GM21528 (cell line): ENCODE measurements around the gene DAGLB.

Experiments
- ATAC-seq: cut with Tn5 transposase; IDR thresholded peaks from one replicate; pipeline ENCODE4 v1.9.1; 2021; ENCODE audit warnings: mild to moderate bottlenecking, moderate library complexity; ENCODE audit not compliant: unreplicated experiment, low FRiP score

DAGLB gene

GRCh38 chr7:6433784-6434615 is 13.8 kb downstream of the DAGLB start:
- no peak for ATAC-seq

- no peak for ATAC-seq
These were observed 15.0 kb downstream of the DAGLB start for GRCh38 chr7:6432781-6433180.

DNA sequence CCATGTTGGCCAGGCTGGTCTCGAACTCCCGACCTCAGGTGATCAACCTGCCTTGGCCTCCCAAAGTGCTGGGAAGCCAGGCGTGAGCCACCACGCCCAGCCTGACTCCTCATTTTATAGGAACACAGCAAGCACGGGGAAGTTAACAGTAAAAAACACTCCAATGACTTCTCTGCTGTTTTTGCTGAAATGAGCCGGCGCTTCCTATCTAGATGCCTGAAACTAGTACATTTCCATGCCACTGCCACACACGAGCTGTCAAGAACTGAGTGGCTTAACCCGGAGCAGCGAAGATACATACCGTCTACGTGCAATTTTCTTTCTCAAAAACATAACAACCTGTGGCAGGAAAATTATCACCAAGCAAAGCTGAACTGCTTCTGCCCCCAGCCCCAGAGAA is 16.8 kb downstream of the DAGLB start:
- ATAC-seq, result no peak

DNA sequence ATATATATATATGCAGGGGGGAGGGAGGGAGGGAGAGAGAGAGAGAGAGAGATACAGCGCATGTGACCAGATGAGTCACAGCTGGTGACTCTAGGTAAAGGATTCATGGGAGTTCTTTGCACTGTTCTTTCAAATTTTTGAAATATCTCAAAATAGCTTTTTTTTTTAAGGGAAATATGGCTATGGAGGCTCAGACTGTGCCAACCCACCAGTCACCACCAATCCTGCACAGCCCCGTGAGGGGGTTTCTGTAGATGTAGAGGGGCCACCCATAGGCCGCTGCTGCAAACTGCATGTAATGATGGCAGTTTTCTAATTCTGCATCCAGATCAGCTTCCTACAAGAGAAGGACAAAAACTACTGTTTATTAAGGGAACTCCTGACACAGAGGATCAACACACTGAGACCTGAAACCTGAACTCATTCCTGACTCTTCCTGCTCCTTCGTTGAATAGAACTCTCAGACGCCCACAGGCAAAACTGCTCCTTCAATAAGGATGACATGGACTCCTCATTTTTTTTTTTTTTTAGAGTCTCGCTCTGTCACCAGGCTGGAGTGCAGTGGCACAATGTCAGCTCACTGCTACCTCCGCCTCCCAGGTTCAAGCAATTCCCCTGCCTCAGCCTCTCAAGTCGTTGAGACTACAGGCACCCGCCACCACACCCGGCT is 17.3 kb downstream of the DAGLB start:
- ATAC-seq, result no peak

DNA sequence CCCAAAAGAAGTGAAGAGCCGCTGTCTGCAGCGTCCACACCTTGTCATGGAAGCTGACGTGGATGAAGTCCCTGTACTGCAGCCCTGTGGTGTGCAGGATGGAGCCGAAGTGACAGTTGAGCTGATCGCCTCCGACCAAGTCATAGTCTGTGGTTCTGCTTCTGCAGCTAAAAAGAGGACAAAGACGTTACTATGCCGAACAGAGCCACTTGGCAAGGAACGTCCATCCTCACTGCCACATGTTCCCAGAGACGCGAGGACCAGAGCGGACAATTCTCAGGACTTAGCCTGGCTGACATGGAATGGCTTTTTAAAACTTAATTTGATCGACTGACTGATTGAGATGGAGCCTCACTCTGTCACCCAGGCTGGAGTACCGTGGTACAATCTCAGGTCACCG is 21.8 kb downstream of the DAGLB start:
- ATAC-seq, result no peak

DNA sequence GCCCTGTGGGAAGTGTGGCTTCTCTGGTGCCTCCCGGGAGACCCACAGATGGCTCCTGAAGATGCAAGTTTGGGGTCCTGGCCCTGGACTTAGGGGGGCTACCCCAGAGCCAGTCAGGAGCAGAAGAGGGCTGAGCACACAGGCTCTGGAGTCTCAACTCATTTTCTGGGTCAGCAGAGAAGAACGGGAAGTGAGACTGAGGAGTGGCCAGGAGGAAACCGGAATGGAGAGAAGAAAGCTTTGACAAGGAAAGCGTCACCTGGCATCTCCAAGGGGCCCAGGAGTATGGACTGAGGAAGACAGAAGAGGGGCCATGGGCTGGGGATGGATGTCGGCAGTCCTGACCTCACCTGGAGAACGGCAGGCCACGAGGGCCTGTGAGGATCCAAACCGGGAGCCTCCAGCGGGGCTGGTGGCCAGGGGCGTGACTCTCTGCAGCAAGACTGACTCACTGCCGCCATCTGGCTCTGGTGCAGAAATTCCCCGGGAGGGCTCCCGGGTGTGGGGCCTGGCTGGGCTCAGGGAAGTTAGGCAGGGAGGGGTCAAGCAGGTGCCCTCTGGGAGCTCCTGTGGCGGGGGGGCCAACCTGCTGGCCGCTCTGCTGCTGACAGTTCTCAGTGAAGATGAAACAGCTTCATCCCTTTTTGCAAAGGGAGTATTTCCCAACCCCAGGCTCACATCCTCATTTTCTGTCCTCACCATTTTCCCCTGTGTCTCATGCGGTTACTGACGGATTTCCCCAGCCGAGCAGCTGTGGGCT is 23.6 kb downstream of the DAGLB start:
- ATAC-seq, result no peak

- no peak for ATAC-seq
These were observed 24.7 kb downstream of the DAGLB start for GRCh38 chr7:6422926-6423632.

- no peak for ATAC-seq
These were observed 25.7 kb downstream of the DAGLB start for GRCh38 chr7:6422095-6422494.

GRCh38 chr7:6420680-6421079 is 27.1 kb downstream of the DAGLB start:
- no peak for ATAC-seq

DNA sequence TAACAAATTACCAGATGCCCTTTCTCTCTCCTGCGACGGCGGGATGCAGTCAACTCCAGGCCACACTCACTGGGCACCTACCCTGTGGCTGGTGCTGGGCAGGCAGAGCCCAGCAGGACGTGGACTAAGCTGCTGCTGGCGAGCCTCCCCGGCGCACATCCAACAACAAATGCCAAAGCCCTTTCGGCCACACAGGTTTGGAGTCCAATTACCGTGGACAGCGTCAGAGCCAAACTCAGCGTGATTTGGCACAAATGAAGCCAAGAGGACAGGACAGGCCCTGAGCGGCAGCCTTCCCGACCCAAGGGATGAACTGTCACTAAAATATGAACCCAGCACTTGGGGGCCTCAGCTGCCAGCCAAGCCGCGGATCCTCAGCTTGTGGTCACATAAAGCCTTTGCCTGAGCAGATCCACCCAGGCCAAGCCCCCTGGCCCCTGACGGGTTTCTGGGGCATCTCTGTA is 28.4 kb downstream of the DAGLB start:
- ATAC-seq, result no peak

DNA sequence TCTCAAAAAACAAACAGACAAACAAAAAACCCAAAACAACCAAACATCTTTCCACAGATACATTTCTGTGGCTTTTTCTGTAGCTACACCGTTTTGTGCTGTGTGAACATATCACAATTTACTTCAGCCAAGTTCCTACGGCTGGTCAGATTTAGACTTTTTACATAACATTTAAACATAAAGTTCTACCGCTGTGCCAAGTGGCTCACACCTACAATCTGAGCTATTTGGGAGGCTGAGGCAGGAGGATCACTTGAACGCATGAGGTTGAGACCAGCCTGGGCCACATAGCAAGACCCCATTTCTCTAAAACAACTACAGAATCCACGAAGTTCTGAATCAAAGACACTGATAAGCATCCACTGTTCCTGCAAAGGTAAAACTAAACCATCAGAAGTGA is 30.3 kb downstream of the DAGLB start:
- no peak for ATAC-seq

DNA sequence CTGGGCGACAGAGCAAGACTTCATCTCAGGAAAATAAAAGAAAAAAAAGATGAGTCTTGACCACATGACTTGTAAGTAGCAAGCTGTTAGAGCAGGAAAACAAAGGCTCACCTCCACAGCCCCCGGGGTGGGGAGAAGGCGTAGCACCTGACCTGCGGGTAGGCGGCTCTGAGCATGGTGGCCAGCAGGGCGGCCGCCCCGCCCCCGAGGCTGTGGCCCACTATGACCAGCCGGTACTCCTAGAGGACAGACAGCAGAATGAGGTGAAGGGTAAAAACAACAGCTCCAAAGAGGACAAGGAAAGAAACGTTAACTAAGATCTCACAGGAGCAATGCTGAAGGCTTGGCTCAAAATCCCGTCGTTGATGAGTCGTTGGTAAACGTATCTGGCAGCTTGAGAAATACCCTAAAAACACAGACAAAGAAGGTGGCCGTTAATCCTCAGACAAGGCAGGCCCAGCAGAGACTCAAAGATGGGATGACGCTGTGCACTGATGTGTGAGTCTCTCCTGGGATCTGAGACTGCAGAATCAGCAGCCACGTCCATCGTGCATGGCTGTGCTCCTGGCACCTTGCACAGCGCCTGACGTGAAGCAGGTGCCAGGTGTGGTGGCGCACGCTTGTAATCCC is 31.1 kb downstream of the DAGLB start:
- no peak for ATAC-seq

DNA sequence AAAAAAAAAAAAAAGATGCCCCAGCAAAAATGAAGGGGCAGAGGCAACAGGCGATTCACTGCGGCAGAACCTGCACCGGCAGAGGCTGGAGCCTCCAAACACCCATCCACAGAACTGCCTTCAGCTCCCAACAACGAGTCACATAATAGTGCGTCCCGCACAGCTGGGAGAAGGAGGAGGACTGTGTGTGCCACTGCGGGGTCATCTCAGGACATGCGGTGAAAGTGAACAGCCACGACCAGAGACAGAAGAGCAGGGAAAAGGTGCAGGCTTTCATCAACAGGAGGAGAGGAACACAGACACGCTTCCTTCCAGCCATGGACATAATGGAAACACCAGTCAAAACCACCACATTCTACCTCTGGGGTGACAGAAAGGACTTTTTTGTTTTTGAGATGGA is 34.1 kb downstream of the DAGLB start:
- ATAC-seq, result no peak

GRCh38 chr7:6409944-6410693 is 37.6 kb downstream of the DAGLB start:
- no peak for ATAC-seq

DNA sequence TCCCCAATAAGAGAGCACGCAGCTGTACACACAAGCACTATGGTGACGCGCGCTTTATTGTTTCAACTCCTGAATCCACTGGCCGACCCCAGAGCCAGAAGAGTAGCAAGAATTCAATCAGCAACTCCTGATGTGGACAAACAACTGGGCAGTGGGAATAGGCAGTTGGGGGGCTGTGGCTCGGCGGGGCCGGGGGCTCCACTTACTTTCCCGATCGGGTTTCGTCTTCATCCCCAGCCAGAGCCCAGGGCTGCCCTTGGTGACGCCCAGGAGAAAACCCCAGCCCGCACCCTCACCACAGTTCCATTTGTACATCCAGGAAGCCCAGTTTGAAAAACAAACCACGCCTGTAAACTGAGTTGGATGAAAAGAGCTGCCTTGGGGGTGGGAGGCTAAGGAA is 38.7 kb downstream of the DAGLB start:
- ATAC-seq, result no peak

DNA sequence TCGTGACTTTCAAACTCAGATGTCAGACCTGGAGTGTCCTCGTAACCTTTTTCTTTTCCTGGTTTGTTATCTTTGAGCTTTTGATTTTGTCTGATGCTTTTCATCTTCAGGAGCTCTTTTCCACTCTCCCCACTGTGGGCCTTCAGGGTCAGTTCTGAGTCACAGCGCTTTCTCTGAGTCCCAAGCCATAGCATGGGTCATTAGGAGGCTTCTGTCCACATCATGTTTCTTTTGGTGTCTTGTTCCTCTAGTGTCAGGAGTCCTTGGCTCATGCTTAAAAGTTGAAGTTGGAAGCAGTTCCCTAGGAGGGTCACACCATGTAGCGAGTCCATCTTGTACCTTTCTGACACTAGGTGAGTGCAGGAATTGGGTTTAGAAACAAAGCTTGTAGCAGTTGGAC is 40.3 kb downstream of the DAGLB start:
- ATAC-seq, result no peak

DNA sequence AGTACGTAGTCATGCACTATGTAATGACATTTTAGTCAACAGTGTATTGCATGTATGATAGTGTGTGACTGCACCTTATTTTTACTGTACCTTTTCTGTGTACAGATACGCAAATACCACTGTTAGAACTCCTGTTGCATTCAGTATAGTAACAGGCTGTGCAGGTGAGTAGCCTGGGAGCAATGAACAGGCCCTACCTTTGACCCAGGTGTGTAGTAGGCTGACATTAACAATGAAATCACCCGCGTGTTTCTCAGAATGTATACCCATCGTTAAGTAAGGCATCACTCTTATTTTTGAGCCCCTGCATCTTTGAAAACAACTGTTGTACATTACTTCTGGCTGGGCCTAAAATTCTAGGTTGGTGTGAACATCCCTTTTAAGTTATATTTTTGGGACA is 41.6 kb downstream of the DAGLB start:
- no peak for ATAC-seq

- no peak for ATAC-seq
These were observed 43.8 kb downstream of the DAGLB start for GRCh38 chr7:6403907-6404306.

DNA sequence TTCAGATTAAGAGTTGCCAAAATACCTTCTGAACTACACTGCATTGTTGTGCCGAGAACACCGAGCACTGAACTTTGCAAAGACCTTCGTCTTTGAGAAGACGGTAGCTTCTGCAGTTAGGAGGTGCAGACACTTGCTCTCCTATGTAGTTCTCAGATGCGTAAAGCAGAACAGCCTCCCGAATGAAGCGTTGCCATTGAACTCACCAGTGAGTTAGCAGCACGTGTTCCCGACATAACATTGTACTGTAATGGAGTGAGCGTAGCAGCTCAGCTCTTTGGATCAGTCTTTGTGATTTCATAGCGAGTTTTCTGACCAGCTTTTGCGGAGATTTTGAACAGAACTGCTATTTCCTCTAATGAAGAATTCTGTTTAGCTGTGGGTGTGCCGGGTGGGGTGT is 45.0 kb downstream of the DAGLB start:
- ATAC-seq, result no peak

- ATAC-seq, result no peak
These were observed 45.7 kb downstream of the DAGLB start for GRCh38 chr7:6402041-6402440.
